GM04504 (cell line): ENCODE data around the gene SCNN1A.
"Not testable (repeated sequence)": the region's sequence is repeated elsewhere in the genome, so short reads cannot be mapped to it uniquely, and the experiment has no call there.

Experiments used
- DNase-seq: peaks from one replicate; pipeline ENCODE4 v3.0.0-alpha.2; 2012; ENCODE audit warnings: low read depth

SCNN1A gene

GRCh38 chr12:6347367-6348338 lies 27.7 kb downstream of the SCNN1A start:
- no peak for DNase-seq

GRCh38 chr12:6346942-6347341 lies 28.4 kb downstream of the SCNN1A start:
- no peak for DNase-seq

GRCh38 chr12:6346235-6346832 lies 29.0 kb downstream of the SCNN1A start:
- no peak for DNase-seq

GRCh38 chr12:6345319-6346091 lies 29.9 kb downstream of the SCNN1A start:
- no peak for DNase-seq

GRCh38 chr12:6344101-6344660 lies 31.2 kb downstream of the SCNN1A start:
- not testable (repeated sequence) for DNase-seq

GRCh38 chr12:6343518-6343917 lies 31.8 kb downstream of the SCNN1A start:
- no peak for DNase-seq

GRCh38 chr12:6342140-6342889 lies 33.0 kb downstream of the SCNN1A start:
- DNase-seq = no peak

GRCh38 chr12:6341417-6342139 lies 33.8 kb downstream of the SCNN1A start, which contains the start of gene TNFRSF1A:
TNFRSF1A (minus strand) TSS chr12:6342076; CDS start chr12:6341814, 262 bp downstream.
- no peak for DNase-seq

- no peak for DNase-seq
Measured at GRCh38 chr12:6340745-6341416, 34.5 kb downstream of the SCNN1A start.

GRCh38 chr12:6340032-6340638 lies 35.2 kb downstream of the SCNN1A start:
- no peak for DNase-seq

GRCh38 chr12:6338955-6339354 lies 36.4 kb downstream of the SCNN1A start:
- no peak for DNase-seq

GRCh38 chr12:6338536-6338935 lies 36.8 kb downstream of the SCNN1A start:
- not testable (repeated sequence) for DNase-seq

- no peak for DNase-seq
Measured at GRCh38 chr12:6337958-6338433, 37.4 kb downstream of the SCNN1A start.

- DNase-seq = no peak
Measured at GRCh38 chr12:6336889-6337853, 38.2 kb downstream of the SCNN1A start.

- DNase-seq = peak; percentile 99
Measured at GRCh38 chr12:6336079-6336888, 39.1 kb downstream of the SCNN1A start.

- DNase-seq = peak; percentile 77
Measured at GRCh38 chr12:6335451-6336078, 39.8 kb downstream of the SCNN1A start.

- DNase-seq = no peak
Measured at GRCh38 chr12:6334940-6335450, 40.4 kb downstream of the SCNN1A start.
